Mesodermal cell (in vitro differentiated cells): ENCODE data around the gene ZNF212.

ENCODE experiments used
- H3K27ac ChIP-seq: 2 replicates; pipeline ENCODE4 v1.7.0; 2013; ENCODE audit warnings: mild to moderate bottlenecking, low read depth, low read length, moderate library complexity; ENCODE audit not compliant: severe bottlenecking
- H3K36me3 ChIP-seq: 2 replicates; pipeline ENCODE4 v1.7.1; 2013; ENCODE audit warnings: mild to moderate bottlenecking, low read length, moderate library complexity; ENCODE audit not compliant: control insufficient read depth, insufficient read depth
- H3K4me1 ChIP-seq: one replicate; pipeline ENCODE4 v1.7.1; 2013; ENCODE audit warnings: mild to moderate bottlenecking, low read length; ENCODE audit not compliant: insufficient read depth, control insufficient read depth, poor library complexity, severe bottlenecking
- H3K4me3 ChIP-seq: 2 replicates; pipeline ENCODE4 v1.7.0; 2013; ENCODE audit warnings: low read length, control low read depth, mild to moderate bottlenecking; ENCODE audit not compliant: insufficient read depth, poor library complexity, severe bottlenecking; ENCODE audit errors: extremely low read depth
- H3K9me3 ChIP-seq: 2 replicates; pipeline ENCODE4 v1.7.1; 2013; ENCODE audit warnings: mild to moderate bottlenecking, low read length, moderate library complexity; ENCODE audit not compliant: control insufficient read depth
- WGBS, 2 experiments: methylation state at CpG; one replicate each; pipeline ENCODE4 v1.1.5; 2013; ENCODE audit warnings: missing lambda C conversion rate in 2 of 2; ENCODE audit not compliant: insufficient coverage in 2 of 2; 5-methylcytosine and 5-hydroxymethylcytosine counted together

The ZNF212 gene

GRCh38 chr7:149295481-149295850, 56.0 kb downstream of the ZNF212 start:
- Histone ChIP-seq H3K27ac (no peak overlapping the region), H3K36me3 (no peaks in the 10 kb centered on the region), H3K4me1 (no peaks in the 10 kb centered on the region), H3K4me3 (no peak overlapping the region), H3K9me3 (no peaks in the 10 kb centered on the region)
- 95 to 100% methylated on average over 4 to 6 of the region's 6 CpGs for WGBS, 2 experiments

- H3K4me1 ChIP-seq, result no peaks in the 10 kb centered on the region
- H3K27ac ChIP-seq, result no peak overlapping the region
- H3K4me3 ChIP-seq, result no peak overlapping the region
- H3K36me3 ChIP-seq, result no peaks in the 10 kb centered on the region
- H3K9me3 ChIP-seq, result no peaks in the 10 kb centered on the region
- WGBS, 2 experiments, result 75 to 80% methylated on average over 2 to 3 of the region's 4 CpGs
These were observed 56.9 kb downstream of the ZNF212 start for GRCh38 chr7:149296368-149296767.

GRCh38 chr7:149297034-149297755, 57.7 kb downstream of the ZNF212 start:
- no peaks in the 10 kb centered on the region for H3K36me3 ChIP-seq
- no peaks in the 10 kb centered on the region for H3K9me3 ChIP-seq
- H3K27ac ChIP-seq, result no peak overlapping the region
- WGBS, 2 experiments, result 80 to 92% methylated on average over 2 of the region's 5 CpGs
- H3K4me3 ChIP-seq, result no peak overlapping the region
- no peaks in the 10 kb centered on the region for H3K4me1 ChIP-seq

- Histone ChIP-seq H3K4me3 (no peak overlapping the region), H3K9me3 (no peaks in the 10 kb centered on the region), H3K36me3 (no peaks in the 10 kb centered on the region), H3K4me1 (no peaks in the 10 kb centered on the region), H3K27ac (no peak overlapping the region)
- 79 to 100% methylated on average over 4 of the region's 8 CpGs for WGBS, 2 experiments
These were observed 61.3 kb downstream of the ZNF212 start for GRCh38 chr7:149300620-149301285.

- no peak overlapping the region for H3K4me3 ChIP-seq
- H3K9me3 ChIP-seq, result no peaks in the 10 kb centered on the region
- no peaks in the 10 kb centered on the region for H3K4me1 ChIP-seq
- H3K27ac ChIP-seq, result no peak overlapping the region
- H3K36me3 ChIP-seq, result no peaks in the 10 kb centered on the region
- WGBS, 2 experiments, result 90 to 91% methylated on average over 11 to 12 of the region's 12 CpGs
These were observed 62.8 kb downstream of the ZNF212 start for GRCh38 chr7:149302222-149302621.

GRCh38 chr7:149302865-149303264, 63.4 kb downstream of the ZNF212 start:
- Histone ChIP-seq H3K27ac (no peak overlapping the region), H3K9me3 (no peaks in the 10 kb centered on the region), H3K4me3 (no peak overlapping the region), H3K4me1 (no peaks in the 10 kb centered on the region), H3K36me3 (no peaks in the 10 kb centered on the region)
- 82 to 94% methylated on average over 2 of the region's 2 CpGs for WGBS, 2 experiments

GRCh38 chr7:149304006-149304405, 64.6 kb downstream of the ZNF212 start:
- H3K4me3 ChIP-seq, result no peak overlapping the region
- H3K36me3 ChIP-seq, result no peaks in the 10 kb centered on the region
- no peaks in the 10 kb centered on the region for H3K4me1 ChIP-seq
- no peak overlapping the region for H3K27ac ChIP-seq
- no peaks in the 10 kb centered on the region for H3K9me3 ChIP-seq
- 79 to 80% methylated on average over 4 to 7 of the region's 7 CpGs for WGBS, 2 experiments
